ENCODE results near the gene OXTR. TPM values are rescaled to one million over a fixed set of nuclear protein-coding genes. Genes with fewer than 3 reads are reported as not detected.

The OXTR gene
- total RNA-seq, 2 donors from 2014 or later = 1.6 to 3.5 TPM

DNA sequence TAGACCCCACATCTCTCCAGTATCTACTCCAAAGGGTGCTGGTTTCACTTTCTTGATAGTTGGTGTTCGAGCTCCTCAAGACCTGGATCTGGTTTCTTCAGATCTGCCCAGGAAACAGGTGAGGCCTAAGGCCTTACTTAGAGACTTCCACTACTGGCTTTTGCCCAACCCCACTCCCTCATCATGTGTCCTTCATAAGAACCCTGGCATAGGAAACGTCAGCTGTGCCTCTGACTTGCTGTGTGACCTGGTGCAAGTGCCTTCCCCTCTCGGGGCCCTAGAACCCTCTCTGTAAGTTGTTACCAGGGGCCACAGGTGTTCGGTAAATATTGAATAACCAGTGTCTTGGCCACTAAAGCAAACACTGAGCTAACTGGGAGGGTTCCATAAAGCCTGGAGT, 3.9 kb downstream of the OXTR start:
- no peak for DNase-seq (ENCODE audit: low spot score)
- Histone ChIP-seq H3K4me3 (no peak overlapping the region), H3K27me3 (replicated peaks; ENCODE audit: insufficient read depth) (peaks cover 2% of the 10 kb centered on the region), H3K36me3 (no peaks in the 10 kb centered on the region), H3K27ac (no peak overlapping the region), H3K9me3 (no peaks in the 10 kb centered on the region), H3K4me1 (replicated peaks) (peaks cover 4% of the 10 kb centered on the region)
- TF ChIP-seq, protein P1, sequence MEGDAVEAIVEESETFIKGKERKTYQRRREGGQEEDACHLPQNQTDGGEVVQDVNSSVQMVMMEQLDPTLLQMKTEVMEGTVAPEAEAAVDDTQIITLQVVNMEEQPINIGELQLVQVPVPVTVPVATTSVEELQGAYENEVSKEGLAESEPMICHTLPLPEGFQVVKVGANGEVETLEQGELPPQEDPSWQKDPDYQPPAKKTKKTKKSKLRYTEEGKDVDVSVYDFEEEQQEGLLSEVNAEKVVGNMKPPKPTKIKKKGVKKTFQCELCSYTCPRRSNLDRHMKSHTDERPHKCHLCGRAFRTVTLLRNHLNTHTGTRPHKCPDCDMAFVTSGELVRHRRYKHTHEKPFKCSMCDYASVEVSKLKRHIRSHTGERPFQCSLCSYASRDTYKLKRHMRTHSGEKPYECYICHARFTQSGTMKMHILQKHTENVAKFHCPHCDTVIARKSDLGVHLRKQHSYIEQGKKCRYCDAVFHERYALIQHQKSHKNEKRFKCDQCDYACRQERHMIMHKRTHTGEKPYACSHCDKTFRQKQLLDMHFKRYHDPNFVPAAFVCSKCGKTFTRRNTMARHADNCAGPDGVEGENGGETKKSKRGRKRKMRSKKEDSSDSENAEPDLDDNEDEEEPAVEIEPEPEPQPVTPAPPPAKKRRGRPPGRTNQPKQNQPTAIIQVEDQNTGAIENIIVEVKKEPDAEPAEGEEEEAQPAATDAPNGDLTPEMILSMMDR (IDR thresholded peaks at IDR 0.05) = no peak
- no peak for TF ChIP-seq POLR2A (IDR thresholded peaks at IDR 0.05)
- 78% methylated on average over 4 of the region's 4 CpGs for WGBS
- intact Hi-C loops (cut with DNase I) = no loop called here

DNA sequence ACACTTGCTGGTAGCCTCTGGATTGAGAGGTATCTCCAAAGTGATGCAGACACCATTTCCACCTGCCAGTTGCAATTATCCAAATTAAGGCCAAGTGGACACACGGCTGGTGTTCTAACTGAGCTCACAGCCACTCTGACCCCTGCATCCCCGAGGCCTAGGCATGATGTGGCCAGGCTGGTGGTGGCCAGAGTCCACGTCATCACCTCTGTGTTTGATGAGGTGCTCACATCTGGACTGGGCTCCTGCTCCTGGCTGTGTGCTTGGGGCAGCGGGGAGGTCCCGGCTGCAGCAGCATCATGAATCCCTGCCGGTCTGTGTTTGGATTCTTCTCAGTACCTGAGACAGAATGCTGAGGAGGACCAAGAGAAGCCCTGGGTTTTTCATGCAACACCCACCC, 4.9 kb downstream of the OXTR start:
- TF ChIP-seq POLR2AphosphoS5 (IDR thresholded peaks at IDR 0.05) = no peak
- no peak for TF ChIP-seq POLR2A (IDR thresholded peaks at IDR 0.05)
- TF ChIP-seq, protein P1 (IDR thresholded peaks at IDR 0.05) = no peak
- intact Hi-C loops (cut with DNase I) = no loop called here
- H3K4me1 ChIP-seq (replicated peaks) = peaks cover 4% of the 10 kb centered on the region
- whole genome bisulfite sequencing = 100% methylated on average over 6 of the region's 6 CpGs
- no peak overlapping the region for H3K4me3 ChIP-seq
- peaks cover 2% of the 10 kb centered on the region for H3K27me3 ChIP-seq (replicated peaks; ENCODE audit: insufficient read depth)
- no peaks in the 10 kb centered on the region for H3K36me3 ChIP-seq
- no peak overlapping the region for H3K27ac ChIP-seq
- no peaks in the 10 kb centered on the region for H3K9me3 ChIP-seq
- no peak for DNase-seq (ENCODE audit: low spot score)

DNA sequence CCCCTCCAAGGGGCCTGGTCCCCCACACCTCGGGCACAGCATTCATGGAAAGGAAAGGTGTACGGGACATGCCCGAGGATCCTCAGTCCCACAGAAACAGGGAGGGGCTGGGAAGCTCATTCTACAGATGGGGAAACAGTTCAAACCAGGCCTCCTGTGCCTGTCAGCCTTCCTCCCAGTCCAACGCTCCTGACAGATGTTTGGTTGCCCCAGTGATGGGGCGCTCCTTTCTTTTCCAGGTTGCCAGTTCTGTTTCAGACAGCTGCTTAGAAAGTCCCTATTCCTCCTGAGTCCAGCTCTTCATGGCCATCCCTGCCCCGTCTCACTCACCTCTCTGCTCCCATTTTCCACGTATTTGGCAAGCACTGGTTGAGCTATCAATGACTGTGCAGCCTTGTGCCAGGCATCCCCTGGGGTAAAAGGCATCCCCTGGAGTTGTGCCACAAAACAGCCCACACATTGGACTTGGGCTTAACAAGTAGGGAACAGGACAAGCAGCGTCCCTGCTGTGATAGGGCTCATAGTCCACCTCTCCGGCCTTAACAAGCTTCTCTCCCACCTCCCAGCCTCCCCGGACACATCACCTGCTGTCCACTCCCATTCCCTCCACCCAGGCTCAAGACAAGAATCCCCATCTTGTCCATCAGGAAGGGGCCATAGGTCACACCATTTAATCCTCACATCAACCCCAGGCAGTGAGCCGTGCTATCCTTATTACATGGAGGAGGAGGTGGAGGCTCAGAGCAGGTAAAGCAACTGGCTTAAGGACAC, 6.6 kb downstream of the OXTR start:
- TF ChIP-seq, protein P1 (IDR thresholded peaks at IDR 0.05) = no peak
- TF ChIP-seq POLR2A (IDR thresholded peaks at IDR 0.05) = no peak
- TF ChIP-seq POLR2AphosphoS5 (IDR thresholded peaks at IDR 0.05) = no peak
- no peaks in the 10 kb centered on the region for H3K36me3 ChIP-seq
- no peak overlapping the region for H3K4me3 ChIP-seq
- no peaks in the 10 kb centered on the region for H3K9me3 ChIP-seq
- H3K27ac ChIP-seq = no peak overlapping the region
- H3K27me3 ChIP-seq (replicated peaks; ENCODE audit: insufficient read depth) = no peaks in the 10 kb centered on the region
- 85% methylated on average over 11 of the region's 11 CpGs for WGBS
- no peaks in the 10 kb centered on the region for H3K4me1 ChIP-seq (replicated peaks)
- no peak for DNase-seq (ENCODE audit: low spot score)
- intact Hi-C loops (cut with DNase I) = no loop called here

DNA sequence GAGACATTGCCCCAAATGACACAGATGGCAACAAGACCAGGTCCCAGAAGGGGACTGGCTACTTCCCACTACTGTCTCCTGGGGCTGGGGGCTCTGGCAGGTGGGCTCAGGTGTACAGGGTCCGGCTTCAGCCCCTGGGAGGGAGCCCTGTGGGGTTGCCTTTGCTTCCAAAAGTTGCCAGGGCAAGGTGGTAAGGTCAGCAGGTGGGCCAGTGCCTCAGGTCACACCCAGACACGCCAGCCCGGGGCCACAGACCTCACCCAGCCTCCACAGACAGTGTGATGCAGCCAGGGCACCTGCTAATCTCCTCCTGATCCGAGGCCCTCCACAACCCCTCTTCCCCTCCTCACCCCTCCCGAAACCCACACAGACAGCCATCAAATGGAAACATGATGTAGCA, 7.5 kb downstream of the OXTR start:
- Histone ChIP-seq H3K27ac (no peak overlapping the region), H3K4me1 (replicated peaks) (no peaks in the 10 kb centered on the region), H3K27me3 (replicated peaks; ENCODE audit: insufficient read depth) (no peaks in the 10 kb centered on the region), H3K4me3 (no peak overlapping the region), H3K36me3 (no peaks in the 10 kb centered on the region), H3K9me3 (no peaks in the 10 kb centered on the region)
- WGBS = 81% methylated on average over 4 of the region's 5 CpGs
- intact Hi-C loops (cut with DNase I) = no loop called here
- TF ChIP-seq, protein P1 (IDR thresholded peaks at IDR 0.05) = no peak
- TF ChIP-seq POLR2AphosphoS5 (IDR thresholded peaks at IDR 0.05) = no peak
- no peak for TF ChIP-seq POLR2A (IDR thresholded peaks at IDR 0.05)
- no peak for DNase-seq (ENCODE audit: low spot score)

DNA sequence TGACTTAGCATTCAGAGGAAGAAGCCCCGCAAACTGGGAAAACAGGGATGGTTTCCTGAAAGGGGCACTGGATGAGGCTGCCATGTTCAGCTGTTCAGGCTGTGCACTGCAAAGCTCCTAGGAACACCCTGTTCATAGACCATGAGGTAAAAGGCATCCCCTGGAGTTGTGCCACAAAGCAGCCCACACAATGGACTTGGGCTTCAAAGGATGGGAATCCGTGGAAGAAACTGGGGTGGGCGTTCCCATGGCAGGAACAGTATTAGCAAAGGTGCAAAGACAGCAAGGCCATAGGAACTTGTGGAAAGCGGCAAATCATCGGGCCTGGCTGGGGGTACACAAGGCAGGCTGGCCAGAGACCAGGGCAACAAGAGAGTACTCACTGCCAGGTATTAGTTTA, 8.9 kb downstream of the OXTR start:
- TF ChIP-seq, protein P1 (IDR thresholded peaks at IDR 0.05) = no peak
- TF ChIP-seq POLR2A (IDR thresholded peaks at IDR 0.05) = no peak
- TF ChIP-seq POLR2AphosphoS5 (IDR thresholded peaks at IDR 0.05) = no peak
- intact Hi-C loops (cut with DNase I) = no loop called here
- Histone ChIP-seq H3K9me3 (no peaks in the 10 kb centered on the region), H3K27ac (no peak overlapping the region), H3K36me3 (no peaks in the 10 kb centered on the region), H3K4me3 (no peak overlapping the region), H3K27me3 (replicated peaks; ENCODE audit: insufficient read depth) (no peaks in the 10 kb centered on the region), H3K4me1 (replicated peaks) (no peaks in the 10 kb centered on the region)
- 81% methylated on average over 5 of the region's 5 CpGs for WGBS
- no peak for DNase-seq (ENCODE audit: low spot score)
